Endothelial cell of umbilical vein (primary cell): ENCODE results near the gene ANKMY1. TPM values are rescaled to one million over a fixed set of nuclear protein-coding genes. Genes with fewer than 3 reads are reported as not detected.

Experiments
- BruUV-seq: library from RNA; stranded (reverse); fragments of 400-500 nt; replicated peaks from 2 replicates; lab custom pipeline; 2021; lab: Mats Ljungman, UMichigan
- CTCF ChIA-PET: fragments of 300-600, 350-600 bp; sonication (Branson Sonifier 250); formaldehyde crosslinking; loops from one replicate; lab custom pipeline; 2021; ENCODE audit warnings: antibody characterized with exemption, inconsistent platforms; lab: Charles Lee
- POLR2A ChIA-PET: fragments of 300-600, 350-600 bp; sonication (Branson Sonifier 250); formaldehyde crosslinking; loops from one replicate; lab custom pipeline; 2021; ENCODE audit warnings: antibody characterized with exemption, inconsistent platforms; lab: Charles Lee
- DNase-seq: peaks from one replicate; pipeline ENCODE4 v3.0.0-alpha.2; 2011; ENCODE audit warnings: low read depth, low spot score
- FAIRE-seq: peaks from 2 replicates; lab custom pipeline; 2011; peaks lifted over from hg19 to GRCh38; lab: Jason Lieb, UNC
- H2AFZ ChIP-seq: 2 replicates; pipeline ENCODE4 v1.6.0; 2012; ENCODE audit warnings: low read depth, low read length, control low read depth, inconsistent platforms
- H3K27ac ChIP-seq: 2 replicates; pipeline ENCODE4 v1.5.1; 2011; ENCODE audit warnings: low read depth, mild to moderate bottlenecking, control low read depth, low read length, moderate library complexity; ENCODE audit not compliant: insufficient read depth
- H3K27me3 ChIP-seq, 2 experiments: 2 replicates each; pipeline versions ENCODE4 v1.6.0 to v1.6.1; 2011; ENCODE audit warnings: low read length in 2 of 2, mixed read lengths in 1 of 2; ENCODE audit not compliant: control insufficient read depth in 2 of 2, insufficient read depth in 2 of 2
- H3K36me3 ChIP-seq, 2 experiments: 2 replicates in 1 of 2; 3 replicates in 1 of 2; pipeline ENCODE4 v1.5.1; 2011; ENCODE audit warnings: low read length in 2 of 2, mild to moderate bottlenecking in 1 of 2, moderate library complexity in 1 of 2; ENCODE audit not compliant: control insufficient read depth in 2 of 2, insufficient read depth in 2 of 2; ENCODE audit errors: extremely low read depth in 1 of 2
- H3K4me1 ChIP-seq: 3 replicates; pipeline ENCODE4 v1.5.1; 2011; ENCODE audit warnings: mild to moderate bottlenecking, low read length; ENCODE audit not compliant: control insufficient read depth, insufficient read depth; ENCODE audit errors: extremely low read depth
- H3K4me2 ChIP-seq: 2 replicates; pipeline ENCODE4 v1.6.1; 2011; ENCODE audit warnings: low read length, control low read depth, mixed read lengths; ENCODE audit not compliant: insufficient read depth
- H3K4me3 ChIP-seq, 3 experiments: fragments of 200-600 bp in 1 of 3; sonication (generic), shearing (Covaris generic) in 1 of 3; replicated peaks in 1 of 3; 2 replicates each; pipeline ENCODE4 v1.5.1; 2011 to 2016; ENCODE audit warnings: control low read depth in 3 of 3, low read length in 3 of 3, mild to moderate bottlenecking in 2 of 3, inconsistent platforms in 1 of 3, low read depth in 1 of 3, moderate library complexity in 1 of 3; ENCODE audit not compliant: insufficient read depth in 1 of 3
- H3K79me2 ChIP-seq: 2 replicates; pipeline ENCODE4 v1.6.0; 2012; ENCODE audit warnings: low read length, inconsistent platforms; ENCODE audit not compliant: control insufficient read depth, insufficient read depth
- H3K9ac ChIP-seq: replicated peaks from 2 replicates; pipeline ENCODE3; 2011; ENCODE audit warnings: low read length, control low read depth; ENCODE audit not compliant: insufficient read depth; ENCODE audit errors: extremely low read depth
- H3K9me1 ChIP-seq: replicated peaks from 3 replicates; pipeline ENCODE4 v1.6.0; 2011; ENCODE audit warnings: mild to moderate bottlenecking, low read length; ENCODE audit not compliant: control insufficient read depth, insufficient read depth; ENCODE audit errors: extremely low read depth
- H3K9me3 ChIP-seq: replicated peaks from 2 replicates; pipeline ENCODE4 v1.5.1; 2012; ENCODE audit warnings: low read length, inconsistent platforms; ENCODE audit not compliant: control insufficient read depth, insufficient read depth
- H4K20me1 ChIP-seq: replicated peaks from 2 replicates; pipeline ENCODE3; 2011; ENCODE audit warnings: mild to moderate bottlenecking, low read length; ENCODE audit not compliant: control insufficient read depth, insufficient read depth; ENCODE audit errors: extremely low read depth
- CTCF ChIP-seq, 2 donors: IDR thresholded peaks; 1 replicate in 1 of 2; 2 replicates in 1 of 2; pipeline ENCODE4 v1.5.1; 2011; ENCODE audit warnings: low read length in 2 of 2, mild to moderate bottlenecking in 2 of 2, moderate library complexity in 2 of 2, control low read depth in 1 of 2, inconsistent platforms in 1 of 2, low read depth in 1 of 2; ENCODE audit not compliant: insufficient read depth in 1 of 2; ENCODE audit errors: extremely low read depth in 1 of 2
- EZH2 ChIP-seq: IDR thresholded peaks from 2 replicates; pipeline ENCODE4 v1.6.1; 2012; ENCODE audit warnings: borderline replicate concordance, low read depth, mild to moderate bottlenecking, moderate library complexity, low read length, inconsistent platforms; ENCODE audit not compliant: severe bottlenecking
- FOS ChIP-seq: IDR thresholded peaks from 2 replicates; pipeline ENCODE4 v1.6.1; 2011; ENCODE audit warnings: mild to moderate bottlenecking, low read length, moderate library complexity, borderline replicate concordance; ENCODE audit not compliant: insufficient read depth
- GATA2 ChIP-seq: IDR thresholded peaks from 2 replicates; pipeline ENCODE4 v1.7.0; 2011; ENCODE audit warnings: low read depth, mild to moderate bottlenecking, moderate library complexity, mixed read lengths, low read length; ENCODE audit not compliant: insufficient read length, insufficient read depth
- JUN ChIP-seq: IDR thresholded peaks from 2 replicates; pipeline ENCODE4 v1.6.1; 2011; ENCODE audit warnings: borderline replicate concordance, low read depth; ENCODE audit not compliant: insufficient read length, insufficient read depth
- MAX ChIP-seq: IDR thresholded peaks from 2 replicates; pipeline ENCODE4 v1.6.1; 2011; ENCODE audit not compliant: insufficient read depth, insufficient read length
- MYC ChIP-seq: IDR thresholded peaks from one replicate; pipeline ENCODE4 v1.6.1; 2011; ENCODE audit warnings: mild to moderate bottlenecking, low read depth, low read length
- POLR2A ChIP-seq: IDR thresholded peaks from 2 replicates; pipeline ENCODE4 v1.6.1; 2012; ENCODE audit warnings: low read depth, mild to moderate bottlenecking, control low read depth, low read length
- POLR2AphosphoS5 ChIP-seq: IDR thresholded peaks from 2 replicates; pipeline ENCODE4 v1.6.1; 2012; ENCODE audit warnings: low read depth, mild to moderate bottlenecking, control low read depth, low read length, moderate library complexity; ENCODE audit not compliant: insufficient read depth
- dilution Hi-C: fragments of 300-500 bp; cut with MboI; formaldehyde crosslinking; loops from one replicate; pipeline ENCODE4 v1.15.0; 2019; ENCODE audit warnings: low sequenced_read_pairs; ENCODE audit not compliant: extremely low pct_ligation_motif_present
- intact Hi-C: fragments of 100-400 bp; cut with micrococcal nuclease; formaldehyde crosslinking; loops from one replicate; pipeline ENCODE4 v1.10.0; 2022
- polyA plus RNA-seq, 4 experiments: library from polyadenylated mRNA; depleted of rRNA in 3 of 4; stranded (reverse) in 3 of 4; unstranded in 1 of 4; fragments of >200 nt; gene quantifications; 2 replicates each; pipeline versions ENCODE4 v1.2.1 to v1.2.3, GENCODE V29; 2011 to 2012; ENCODE audit warnings: missing spikeins in 1 of 4
- total RNA-seq: library from RNA; stranded (reverse); gene quantifications from 2 replicates; pipeline ENCODE4 v1.2.3, GENCODE V29; 2021

The ANKMY1 gene
- total and polyA plus RNA-seq, 2 donors (not counting 3 experiments of a cell fraction or from before 2014, with no cell fraction given), result 9.0 to 16.0 TPM

- no peaks in the 10 kb centered on the region for H3K79me2 ChIP-seq
- H3K4me1 ChIP-seq, result peaks cover 2% of the 10 kb centered on the region
- H3K27ac ChIP-seq, result no peak overlapping the region
- no peaks in the 10 kb centered on the region for H3K9me3 ChIP-seq
- no peaks in the 10 kb centered on the region for H3K27me3 ChIP-seq
- TF ChIP-seq GATA2, result no peak
- TF ChIP-seq FOS, result no peak
- no peak for TF ChIP-seq JUN
- no peak overlapping the region for H3K9ac ChIP-seq
- DNase-seq (no peak), FAIRE-seq (no peak)
- H3K4me3 ChIP-seq, result no peak overlapping the region
- dilution Hi-C loops (no loop called here), intact Hi-C loops (loop anchor here (1.0 to 5.0 kb wide), 2 partner anchors 38 to 308 kb away; no protein-coding TSS in a partner anchor)
- H3K9me1 ChIP-seq, result no peaks in the 10 kb centered on the region
- no peaks in the 10 kb centered on the region for H4K20me1 ChIP-seq
- no TSS peak for BruUV-seq
- no peak overlapping the region for H2AFZ ChIP-seq
- CTCF ChIA-PET, result interaction anchor here (1.0 to 1.6 kb wide), 5 partner anchors 13 to 237 kb away, joined by 3 to 10 read pairs (median 4); partner anchors contain the start of gene CAPN10
- peaks cover 0 to 4% of the 10 kb centered on the region in 2 experiments for H3K36me3 ChIP-seq
- H3K4me2 ChIP-seq, result no peak overlapping the region
- POLR2A ChIA-PET, result no interaction called here
Observed at GRCh38 chr2:240603846-240604245, 46.1 kb upstream of the ANKMY1 start.

- H3K4me2 ChIP-seq, result no peak overlapping the region
- POLR2A ChIA-PET, result interaction anchor here (0.7 kb wide), 1 partner anchor 37 kb away, joined by 7 read pairs; no protein-coding TSS in a partner anchor
- intact Hi-C loops, result loop anchor here (5.0 kb wide), 1 partner anchor 309 kb away; no protein-coding TSS in a partner anchor
Observed at GRCh38 chr2:240603081-240603835, 45.5 kb upstream of the ANKMY1 start.

More at GRCh38 chr2:240603081-240603835, 45.5 kb upstream of the ANKMY1 start:
- no TSS peak for BruUV-seq
- H3K27ac ChIP-seq, result no peak overlapping the region
- H3K9me1 ChIP-seq, result no peaks in the 10 kb centered on the region
- DNase-seq, result no peak
- no peaks in the 10 kb centered on the region for H3K9me3 ChIP-seq
- H3K79me2 ChIP-seq, result no peaks in the 10 kb centered on the region
- H3K4me1 ChIP-seq, result peaks cover 2% of the 10 kb centered on the region
- H4K20me1 ChIP-seq, result no peaks in the 10 kb centered on the region
- dilution Hi-C loops, result no loop called here
- H2AFZ ChIP-seq, result no peak overlapping the region
- FAIRE-seq, result no peak
- H3K36me3 ChIP-seq, result peaks cover 0 to 5% of the 10 kb centered on the region in 2 experiments
- CTCF ChIA-PET, result interaction anchor here (1.3 to 1.6 kb wide), 2 partner anchors 17 to 89 kb away, joined by 4 to 10 read pairs; partner anchors contain the start of gene CAPN10
- TF ChIP-seq FOS, result no peak
- TF ChIP-seq MAX, result no peak
- TF ChIP-seq POLR2AphosphoS5, result no peak
- TF ChIP-seq CTCF (IDR thresholded peaks at IDR 0.05; ENCODE audit: extremely low read depth in 1 of 2, insufficient read depth in 1 of 2, low read depth in 1 of 2, low read length in 2 of 2), result no peak
- no peak for TF ChIP-seq MYC
- TF ChIP-seq JUN, result no peak
- TF ChIP-seq POLR2A, result no peak
- no peak for TF ChIP-seq GATA2
- TF ChIP-seq EZH2, result no peak
- no peaks in the 10 kb centered on the region for H3K27me3 ChIP-seq
- no peak overlapping the region for H3K4me3 ChIP-seq
- no peak overlapping the region for H3K9ac ChIP-seq
